Stimulated activated CD4-positive, alpha-beta T cell treated with anti-CD3 and anti-CD28 coated beads, Interleukin-4, amount 100 ng/mL, for 24 hours (primary cell): ENCODE measurements around the gene MAPKAPK3.

Experiments used
- DNase-seq: peaks from one replicate; pipeline ENCODE4 v3.0.0-alpha.2; 2020

MAPKAPK3 gene

GRCh38 chr3:50609071-50609762, 7.7 kb upstream of the MAPKAPK3 start:
- no peak for DNase-seq

- no peak for DNase-seq
Measured at GRCh38 chr3:50609763-50610085, 7.2 kb upstream of the MAPKAPK3 start.

DNA sequence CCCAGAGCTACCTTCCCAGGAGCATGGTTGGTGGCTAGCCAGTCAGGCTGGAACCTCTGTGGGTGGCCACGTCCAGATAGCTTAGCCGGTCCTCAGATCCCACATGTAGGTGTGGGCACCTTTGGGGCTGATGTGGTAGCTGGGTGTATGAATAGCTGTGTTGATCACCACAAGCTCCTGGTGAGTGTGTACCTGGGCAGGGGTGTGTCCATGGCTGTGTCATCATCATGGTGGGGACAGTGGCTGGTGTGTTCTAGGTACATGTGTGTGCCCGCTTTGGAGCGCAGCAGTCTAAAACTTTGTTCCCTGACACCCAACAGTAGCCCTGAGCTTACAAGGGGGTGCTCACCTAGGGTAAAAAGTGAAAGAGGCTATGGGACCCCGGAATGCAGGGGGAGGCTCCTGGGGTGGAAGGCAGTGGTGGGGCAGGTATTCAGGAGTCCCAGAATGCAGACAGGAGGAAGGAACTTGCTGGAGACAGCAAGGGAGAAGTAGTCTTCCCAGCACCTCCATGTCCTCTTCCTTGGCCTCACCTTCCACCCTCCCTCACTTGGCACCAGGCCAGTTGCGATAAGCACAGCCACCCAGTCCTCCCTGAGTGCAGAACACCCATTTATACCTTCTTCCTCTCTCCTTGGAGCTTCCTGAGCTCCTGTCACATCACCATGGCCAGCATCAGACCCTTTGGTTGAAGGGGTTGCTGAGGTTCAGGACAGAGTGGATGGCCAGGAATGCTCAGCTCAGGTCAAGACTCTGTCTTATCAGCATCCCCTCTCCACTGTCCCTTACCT, 6.6 kb upstream of the MAPKAPK3 start:
- peak; percentile 59 for DNase-seq

DNA sequence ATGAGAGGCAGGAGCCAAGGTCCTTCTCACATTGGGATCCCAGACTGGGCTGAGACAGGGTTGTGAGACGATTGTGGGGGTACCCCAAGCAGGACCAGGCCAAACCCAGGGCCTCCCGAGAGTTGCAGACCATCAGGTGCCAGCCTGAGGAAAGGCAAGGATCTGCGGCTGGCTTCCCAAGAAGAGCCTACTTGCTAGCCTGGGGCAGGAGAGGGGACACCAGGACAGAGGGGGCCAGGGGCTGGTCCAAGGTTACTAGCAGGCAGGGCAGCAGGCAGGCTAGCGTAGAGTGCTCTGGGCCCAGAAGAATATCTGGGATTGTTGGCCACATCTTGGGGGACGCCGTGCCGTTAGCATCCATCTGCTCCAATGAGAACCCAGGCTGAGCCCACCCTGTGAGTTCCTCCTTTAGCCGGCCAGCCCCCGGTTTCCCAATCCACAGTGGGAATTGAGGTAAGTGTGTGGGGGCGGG, 5.9 kb upstream of the MAPKAPK3 start:
- DNase-seq = no peak

- peak; percentile 98 for DNase-seq
Measured at GRCh38 chr3:50611464-50612233, 5.3 kb upstream of the MAPKAPK3 start, which contains the start of gene CISH. TSS of gene CISH (minus strand) at chr3:50611774. CDS start at chr3:50611650, 124 bp downstream.

DNA sequence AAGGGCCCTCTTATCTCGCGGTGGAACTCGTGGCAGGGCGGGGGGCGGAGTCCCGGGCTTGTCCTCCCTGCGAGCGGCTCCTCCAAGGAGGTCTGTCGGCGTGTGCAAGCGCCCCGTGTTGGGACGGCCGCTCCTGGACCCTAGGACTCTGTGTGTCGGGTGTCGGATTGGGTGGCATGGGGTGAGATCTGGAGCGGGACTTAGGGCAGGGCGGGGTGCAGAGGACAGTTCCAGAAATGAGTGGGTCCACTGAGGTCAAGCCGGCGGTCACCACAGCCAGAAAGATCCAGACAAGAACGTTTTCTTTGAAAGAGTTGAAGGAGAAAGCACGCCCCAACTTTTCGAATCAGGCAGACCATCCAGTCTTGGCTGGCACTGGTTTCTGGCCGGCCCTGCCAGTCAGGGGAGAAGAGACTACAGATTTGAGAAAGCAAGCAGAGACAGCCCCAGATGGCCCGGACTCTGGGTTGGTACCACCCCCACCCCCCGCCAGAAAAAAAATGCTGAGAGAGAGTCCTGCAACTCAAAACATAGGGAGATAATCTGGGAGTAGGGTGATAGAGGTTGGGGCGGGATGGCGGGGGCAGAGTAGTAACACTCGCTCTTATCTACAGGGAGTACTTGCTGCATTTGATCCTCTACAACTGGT, 4.6 kb upstream of the MAPKAPK3 start:
- DNase-seq = peak; percentile 40

- DNase-seq = no peak
Measured at GRCh38 chr3:50612970-50613846, 3.7 kb upstream of the MAPKAPK3 start.

- DNase-seq = no peak
Measured at GRCh38 chr3:50615190-50615589, 1.8 kb upstream of the MAPKAPK3 start.

DNA sequence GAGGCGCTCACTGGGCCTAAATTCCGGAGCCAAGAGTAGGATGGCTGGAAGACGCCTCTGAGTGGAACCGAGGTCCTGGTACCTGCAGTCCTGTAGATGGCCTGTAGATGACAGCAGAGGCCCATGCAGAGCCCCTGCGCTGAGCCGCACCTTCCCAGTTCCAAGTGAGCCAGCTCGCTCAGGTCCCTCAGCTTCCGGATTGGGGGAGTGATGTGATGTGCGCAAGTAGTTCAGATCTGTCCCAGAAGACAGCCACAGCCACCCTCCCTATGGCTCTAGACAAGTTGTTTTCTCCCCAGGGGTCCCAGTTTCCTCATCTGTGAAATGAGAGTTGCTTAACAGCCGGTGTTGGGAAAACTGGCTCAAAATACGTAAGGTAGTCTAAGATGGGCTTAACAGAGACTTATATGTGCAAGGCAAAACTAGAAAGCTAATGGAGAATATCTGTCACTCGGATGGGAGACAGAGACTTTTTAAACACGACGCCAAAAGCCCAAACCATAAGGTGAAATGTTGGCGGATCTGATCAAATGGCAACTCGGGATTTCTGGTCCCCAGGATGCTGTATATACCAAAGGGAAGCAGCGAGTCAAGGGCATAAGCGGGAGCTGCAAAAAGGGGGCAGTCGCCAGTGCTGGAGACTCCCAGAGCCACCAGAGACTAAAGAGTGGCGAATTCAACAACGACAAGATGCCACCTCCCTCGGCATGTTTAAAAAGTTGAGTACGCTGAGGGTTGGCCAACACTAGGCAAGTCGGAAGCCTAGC, 765 bp upstream of the MAPKAPK3 start:
- DNase-seq = peak; percentile 88

- peak; percentile 95 for DNase-seq
Measured at GRCh38 chr3:50616770-50617095, 218 bp upstream of the MAPKAPK3 start.

- peak; percentile 26 for DNase-seq
Measured at GRCh38 chr3:50617911-50618481, 1.0 kb downstream of the MAPKAPK3 start.

GRCh38 chr3:50620420-50620819, 3.5 kb downstream of the MAPKAPK3 start:
- DNase-seq = no peak

DNA sequence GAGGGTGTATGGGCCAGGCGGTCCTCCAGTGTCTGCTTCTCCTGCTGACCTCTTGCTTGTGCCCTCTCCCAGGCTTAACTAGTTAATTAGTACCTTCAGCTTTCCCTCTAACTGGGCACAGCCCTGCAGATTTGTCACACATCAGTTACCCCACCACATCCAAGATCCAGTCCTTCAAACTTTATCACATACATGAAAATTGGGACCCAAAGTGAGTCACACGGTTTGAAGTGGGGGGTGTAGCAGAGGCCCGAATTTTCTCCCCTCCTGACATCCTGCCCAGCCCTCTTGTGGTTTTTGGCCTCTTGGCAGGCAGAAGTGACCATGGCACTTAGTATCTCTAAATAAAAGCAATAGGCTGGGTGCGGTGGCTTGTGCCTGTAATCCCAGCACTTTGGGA, 3.9 kb downstream of the MAPKAPK3 start:
- DNase-seq = no peak

- no peak for DNase-seq
Measured at GRCh38 chr3:50622881-50623280, 5.9 kb downstream of the MAPKAPK3 start.

- peak; percentile 64 for DNase-seq
Measured at GRCh38 chr3:50623840-50624474, 7.0 kb downstream of the MAPKAPK3 start.

- no peak for DNase-seq
Measured at GRCh38 chr3:50624634-50625033, 7.7 kb downstream of the MAPKAPK3 start.

DNA sequence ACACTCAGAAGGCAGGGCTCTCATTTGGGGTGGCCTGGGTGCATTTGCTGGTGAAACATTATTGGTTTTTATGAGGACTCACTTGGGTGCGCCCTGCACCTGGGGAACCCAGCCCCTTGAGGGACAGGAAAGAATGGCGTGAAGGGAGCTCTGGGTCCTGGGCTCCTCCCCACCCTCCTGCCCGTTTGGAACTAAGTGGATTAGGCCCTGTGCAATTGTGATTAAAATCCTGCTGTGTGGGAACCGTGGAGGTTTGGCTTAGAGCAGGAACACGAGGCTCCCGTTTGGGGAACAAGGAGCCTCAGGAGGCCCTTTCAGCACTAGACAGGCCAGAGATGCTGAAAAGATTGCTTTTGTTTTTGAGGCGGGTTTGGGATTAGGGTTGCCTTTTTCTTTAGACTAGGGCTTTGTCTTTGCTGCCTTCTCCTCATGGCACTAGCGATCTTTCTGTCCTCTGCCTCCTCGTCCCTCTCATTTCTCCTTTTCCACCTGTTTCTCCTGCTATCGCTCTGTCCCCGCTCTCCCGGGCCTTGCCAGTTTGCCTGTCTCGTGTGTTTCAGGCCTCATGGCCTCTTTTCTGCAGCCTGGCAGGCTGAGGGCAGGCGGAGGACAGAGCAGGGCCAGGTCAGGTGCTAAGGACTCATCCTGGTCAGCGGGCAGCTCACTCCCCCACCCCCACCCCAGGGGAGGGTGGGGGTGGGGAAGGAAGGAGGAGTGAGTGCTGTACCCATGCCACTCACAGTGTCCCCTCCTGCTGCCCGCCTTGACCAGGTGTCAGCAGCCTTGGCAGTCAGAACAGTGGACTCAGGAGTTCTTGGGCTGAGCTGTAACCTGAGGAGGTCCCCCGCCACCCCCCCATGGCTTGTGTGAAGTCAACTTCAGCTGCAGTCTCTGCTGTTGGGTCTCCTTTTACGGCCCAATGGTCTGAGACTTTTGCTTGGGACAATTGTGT, 8.6 kb downstream of the MAPKAPK3 start:
- no peak for DNase-seq

- DNase-seq = no peak
Measured at GRCh38 chr3:50626401-50626800, 9.4 kb downstream of the MAPKAPK3 start.

- no peak for DNase-seq
Measured at GRCh38 chr3:50627407-50628051, 10.6 kb downstream of the MAPKAPK3 start.
